GM18498 (cell line): ENCODE data around the gene PNLIPRP1.

Experiments
- ATAC-seq: cut with Tn5 transposase; IDR thresholded peaks from one replicate; pipeline ENCODE4 v1.9.1; 2021; ENCODE audit warnings: mild to moderate bottlenecking, moderate library complexity; ENCODE audit not compliant: unreplicated experiment

Gene PNLIPRP1

DNA sequence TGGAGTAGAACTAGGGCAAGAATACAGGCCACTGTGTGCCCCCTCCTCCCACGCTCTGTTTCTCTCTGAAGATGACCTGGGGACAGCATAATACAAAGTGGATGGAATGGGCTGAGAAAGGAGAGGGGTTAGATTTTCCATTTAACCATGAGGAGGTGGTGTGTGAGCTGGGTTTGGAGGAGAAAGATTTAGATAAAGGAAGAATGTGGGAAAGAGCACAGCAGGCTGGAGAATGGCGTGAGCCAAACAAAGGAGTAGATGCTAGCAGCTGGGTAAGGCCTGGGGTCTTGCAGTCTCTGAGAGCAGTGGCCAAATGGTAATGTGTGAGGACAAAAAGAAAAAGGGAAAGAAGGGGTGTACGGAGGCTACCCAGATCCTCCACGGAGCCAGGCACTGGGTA lies 38.6 kb downstream of the PNLIPRP1 start:
- no peak for ATAC-seq

DNA sequence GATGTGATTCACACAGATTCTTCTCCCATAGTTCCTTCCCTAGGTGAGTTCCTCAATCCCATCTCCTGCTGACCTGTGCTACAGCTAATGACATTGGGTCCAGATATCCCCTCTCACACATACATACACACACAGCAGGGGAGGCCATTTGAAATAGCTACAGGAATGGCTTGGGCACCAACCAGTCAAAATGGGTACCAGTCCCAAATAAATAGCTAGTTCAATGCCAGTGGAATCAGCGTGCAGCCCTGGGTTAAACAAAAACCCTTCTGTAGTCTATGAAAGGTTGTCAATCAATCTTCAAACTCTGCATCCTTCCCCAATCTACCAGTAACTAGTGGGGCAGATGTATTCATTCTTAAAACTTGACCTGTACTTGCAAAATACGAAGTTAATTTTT lies 39.3 kb downstream of the PNLIPRP1 start:
- no peak for ATAC-seq

DNA sequence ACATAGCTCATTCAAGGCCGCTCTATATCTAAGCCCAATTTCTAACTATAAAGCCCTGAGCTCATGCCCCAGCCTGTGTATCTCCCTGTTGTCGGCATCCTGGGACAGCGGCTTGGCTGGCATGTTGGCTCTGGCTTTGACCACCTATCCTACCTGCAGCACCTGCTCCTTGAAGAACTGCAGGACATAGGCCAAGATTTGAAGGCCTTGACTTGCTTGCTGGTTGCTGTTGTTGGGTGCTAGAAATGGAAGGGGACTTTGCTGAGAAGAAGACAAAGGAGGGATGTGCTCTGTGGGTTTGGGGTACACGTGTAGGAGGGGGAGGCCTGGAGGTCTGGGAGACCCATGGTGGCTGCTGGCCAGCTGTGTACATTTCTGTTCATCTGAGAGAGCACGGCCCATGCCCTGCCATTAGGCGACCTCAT lies 41.1 kb downstream of the PNLIPRP1 start:
- no peak for ATAC-seq

DNA sequence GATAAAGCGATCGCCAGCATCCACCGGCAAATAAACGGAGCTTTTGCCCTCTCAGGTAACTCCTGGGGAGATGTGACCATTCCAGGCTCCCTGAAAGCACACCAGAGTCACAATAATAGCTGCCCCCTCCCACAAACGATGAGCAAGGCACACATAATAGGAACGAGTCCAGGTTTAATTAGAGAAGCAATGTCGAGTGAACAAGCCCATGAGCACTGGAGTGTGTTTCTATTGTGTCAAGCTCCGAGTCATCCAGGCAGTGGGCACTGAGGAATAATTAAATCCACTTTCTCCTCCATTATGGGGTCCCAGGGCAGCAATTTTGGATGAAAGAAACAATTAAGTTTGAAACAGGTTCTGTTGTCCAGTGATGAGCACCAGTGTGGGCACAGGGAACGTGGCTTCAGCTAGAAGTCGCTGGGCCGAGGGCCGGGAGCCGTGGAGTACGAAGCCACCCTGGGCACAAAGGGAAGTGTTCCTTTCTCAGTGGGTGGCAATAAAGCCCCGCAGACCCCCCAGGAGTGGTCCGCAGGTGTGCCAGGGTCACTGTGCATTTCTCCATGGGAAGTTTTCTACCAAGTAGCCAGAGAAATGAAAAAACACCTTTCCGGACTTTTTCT lies 41.9 kb downstream of the PNLIPRP1 start:
- ATAC-seq: no peak

DNA sequence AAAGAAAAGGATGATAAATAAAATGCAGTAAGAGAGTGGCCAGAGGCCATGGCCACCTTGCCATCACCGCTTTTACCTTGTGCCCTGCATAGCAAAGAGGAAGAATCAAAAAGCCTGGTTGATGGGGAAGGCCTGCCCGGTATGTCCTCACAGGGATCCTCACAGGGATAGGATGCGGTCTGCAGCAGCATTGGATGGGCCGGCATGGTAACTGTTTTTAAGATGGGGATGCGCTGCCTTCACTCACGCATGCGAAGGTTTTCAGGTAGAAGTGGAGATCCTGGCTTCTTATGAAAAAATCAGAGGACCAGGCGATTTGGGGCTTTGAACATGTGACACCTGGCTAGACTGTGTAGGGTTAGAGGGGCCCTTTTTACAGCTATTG lies 42.4 kb downstream of the PNLIPRP1 start:
- ATAC-seq: no peak

DNA sequence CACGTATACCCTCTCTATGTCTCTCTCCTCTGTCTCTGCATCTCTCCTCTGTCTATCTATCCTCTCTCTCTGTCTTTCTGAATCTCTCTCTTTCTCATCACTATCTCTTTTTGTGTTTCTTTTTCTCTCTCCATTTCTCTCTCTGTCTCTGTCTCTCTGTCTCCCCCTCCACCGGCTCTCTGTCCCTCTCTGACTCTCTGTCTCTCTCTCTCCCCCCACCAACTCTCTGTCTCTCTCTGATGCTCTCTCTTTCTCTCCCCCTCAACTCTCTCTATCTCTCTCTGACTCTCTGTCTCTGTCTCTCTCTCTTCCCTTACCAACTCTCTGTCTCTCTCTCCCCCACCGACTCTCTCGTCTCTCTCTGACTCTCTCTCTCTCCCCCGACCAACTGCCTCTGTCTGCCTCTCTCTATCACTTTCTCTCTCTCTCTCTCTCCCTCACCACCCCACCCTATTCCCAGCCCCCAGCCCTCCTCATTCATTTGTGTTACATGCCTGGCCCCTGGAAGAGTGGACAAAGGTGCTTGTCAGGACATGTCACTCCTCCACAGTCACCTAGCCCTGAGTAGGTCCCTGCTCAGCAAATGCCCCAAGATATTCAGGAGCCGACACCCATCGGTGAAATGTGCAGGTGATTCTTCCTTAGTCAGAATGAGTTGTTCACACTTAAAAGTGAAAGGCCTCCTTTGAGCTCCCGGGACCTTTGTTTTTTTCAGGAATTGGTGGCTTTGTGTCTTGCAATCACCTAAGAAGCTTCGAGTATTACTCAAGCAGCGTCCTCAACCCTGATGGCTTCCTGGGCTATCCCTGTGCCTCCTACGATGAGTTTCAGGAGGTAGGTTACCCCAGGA lies 43.6 kb downstream of the PNLIPRP1 start:
- no peak for ATAC-seq

DNA sequence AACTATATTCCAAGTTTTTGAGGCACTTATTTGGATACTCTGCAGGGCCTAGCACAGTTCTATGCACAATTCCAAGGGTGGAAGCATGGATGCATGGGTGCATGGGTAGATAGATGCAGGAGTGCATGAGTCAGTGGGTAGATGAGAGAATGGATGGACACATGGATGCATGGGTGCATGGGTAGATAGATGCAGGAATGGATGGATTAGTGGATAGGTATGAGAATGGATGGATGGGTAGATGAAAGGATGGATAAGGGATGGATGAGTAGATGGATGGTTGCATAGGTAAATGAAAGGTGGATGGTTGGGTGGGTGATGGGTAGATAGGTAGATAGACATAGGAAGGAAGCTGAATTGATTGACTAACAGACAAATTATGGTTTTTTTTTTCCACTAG lies 45.6 kb downstream of the PNLIPRP1 start:
- ATAC-seq: no peak

DNA sequence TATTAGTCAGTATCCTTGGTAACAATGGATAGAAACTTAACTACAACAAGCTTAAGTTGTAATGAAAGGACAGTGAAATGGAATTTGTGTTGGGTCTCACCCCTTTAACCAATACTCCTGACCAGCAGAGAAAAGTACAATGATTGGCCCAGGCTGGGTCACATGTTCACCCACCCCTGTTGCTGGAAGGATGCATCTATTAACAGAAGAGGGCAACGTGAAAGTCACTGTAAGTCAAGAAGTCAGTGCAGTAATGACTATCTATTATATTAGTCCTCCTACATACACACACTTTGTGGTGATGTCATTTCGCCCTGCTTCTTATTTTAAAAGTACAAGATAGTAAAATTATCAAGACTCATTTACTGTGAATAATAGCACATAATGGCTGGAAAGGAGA lies 46.2 kb downstream of the PNLIPRP1 start:
- no peak for ATAC-seq

DNA sequence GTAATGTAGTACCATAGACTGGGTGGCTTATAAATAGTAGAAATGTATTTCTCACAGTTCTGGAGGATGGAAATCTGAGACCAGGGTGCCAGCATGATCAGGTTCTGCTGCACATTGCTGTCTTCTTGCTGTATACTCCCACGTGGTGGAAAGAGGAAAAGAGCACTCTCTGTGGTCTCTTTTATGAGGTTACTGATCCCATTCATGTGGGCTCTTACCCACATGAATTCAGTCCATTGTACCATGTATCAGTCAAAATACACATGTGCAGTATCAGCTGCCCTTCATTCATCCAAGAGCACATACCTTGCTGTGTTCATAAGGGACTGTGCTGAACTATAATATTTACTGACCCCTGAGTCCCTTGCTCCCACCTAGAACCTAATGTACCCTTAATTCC lies 47.1 kb downstream of the PNLIPRP1 start:
- no peak for ATAC-seq

DNA sequence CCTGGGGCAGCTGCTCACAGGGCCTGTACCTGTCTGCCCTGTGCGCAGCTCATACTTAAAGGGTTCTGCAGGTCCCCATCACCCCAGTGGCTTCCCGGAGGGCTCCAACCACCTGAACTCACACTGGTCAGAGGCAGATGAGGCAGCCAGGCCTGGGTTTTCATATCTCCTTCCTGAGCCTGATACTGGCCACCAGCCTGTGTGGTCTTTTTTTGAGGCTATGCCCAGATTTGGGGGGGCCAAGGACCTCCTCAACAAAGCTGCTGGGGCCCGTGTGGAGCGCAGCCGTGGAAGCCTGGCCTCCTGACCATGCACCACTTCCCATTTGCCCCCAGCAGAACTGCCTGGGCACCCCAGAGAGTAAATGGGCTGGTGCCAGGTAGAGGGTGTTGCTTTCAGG lies 55.7 kb downstream of the PNLIPRP1 start:
- ATAC-seq: no peak

DNA sequence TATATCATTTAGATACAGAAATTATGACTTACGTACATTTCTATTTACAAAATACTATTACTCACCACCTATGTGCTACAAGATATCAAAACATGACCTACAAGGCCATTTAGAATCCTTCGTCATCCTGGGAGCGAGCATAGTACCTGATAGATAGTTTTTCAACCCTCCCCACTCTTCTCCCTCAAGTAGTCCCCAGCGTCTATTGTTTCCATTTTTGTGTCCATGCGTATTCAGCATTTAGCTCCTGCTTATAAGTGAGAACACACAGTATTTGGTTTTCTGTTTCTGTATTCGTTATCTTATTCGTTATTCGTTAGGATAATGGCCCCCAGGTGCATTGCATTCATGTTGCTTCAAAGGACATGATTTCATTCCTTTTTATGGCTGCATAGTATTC lies 58.1 kb downstream of the PNLIPRP1 start:
- no peak for ATAC-seq

DNA sequence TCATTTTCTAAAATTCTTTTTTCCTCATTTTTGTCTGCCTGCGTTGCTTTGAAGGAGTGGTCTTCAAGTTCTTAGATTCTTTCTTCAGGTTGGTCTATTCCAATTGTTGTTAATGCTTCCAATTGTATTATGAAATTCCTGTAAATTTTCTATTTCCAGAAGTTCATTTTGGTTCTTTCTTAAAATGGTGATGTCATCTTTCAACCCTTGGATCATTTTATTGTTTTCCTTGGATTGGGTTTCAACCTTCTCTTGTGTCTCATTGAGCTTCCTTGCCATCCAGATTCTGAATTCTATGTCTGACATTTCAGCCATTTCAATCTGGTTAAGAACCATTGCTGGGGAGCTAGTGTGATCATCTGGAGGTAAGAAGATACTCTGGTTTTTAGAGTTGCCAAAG lies 63.1 kb downstream of the PNLIPRP1 start:
- ATAC-seq: no peak

DNA sequence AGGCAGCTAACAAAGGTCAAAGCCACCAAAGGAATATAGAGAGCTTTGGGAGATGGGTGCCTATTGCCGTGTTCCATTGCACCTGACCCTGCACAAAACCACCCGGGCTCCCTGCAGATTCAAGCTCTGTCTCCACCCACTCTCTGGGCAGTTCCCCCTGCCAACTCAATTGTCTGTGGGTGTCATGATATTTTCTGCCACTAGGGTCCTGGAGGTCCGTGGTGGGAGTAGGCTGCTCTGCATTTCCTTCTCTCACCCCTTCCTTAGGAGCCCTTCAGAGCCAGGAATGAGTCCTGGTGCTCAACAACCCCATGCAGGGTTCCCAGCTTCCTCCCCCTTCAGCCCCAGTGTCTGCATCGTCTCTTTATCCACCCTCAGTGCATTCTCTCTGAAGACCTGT lies 64.1 kb downstream of the PNLIPRP1 start:
- ATAC-seq: no peak

DNA sequence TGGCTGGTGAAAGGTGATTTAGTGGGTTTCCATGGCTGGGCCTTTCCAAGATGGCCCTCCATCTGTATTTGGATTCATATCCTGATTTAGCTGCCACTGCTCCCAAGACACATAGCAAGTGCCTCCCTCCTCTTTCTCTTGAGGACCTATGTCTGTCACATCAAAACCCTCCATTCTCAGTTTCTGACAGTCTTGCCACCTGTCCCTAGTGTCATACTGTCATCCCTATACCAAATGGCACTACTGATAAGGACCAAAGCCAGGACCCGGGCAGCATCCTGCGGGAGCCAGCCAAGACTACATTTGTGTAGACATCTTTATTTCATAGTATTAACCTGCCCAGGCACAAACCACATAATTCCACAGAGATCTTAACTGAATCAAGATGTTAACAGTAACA lies 64.8 kb downstream of the PNLIPRP1 start:
- ATAC-seq: no peak

DNA sequence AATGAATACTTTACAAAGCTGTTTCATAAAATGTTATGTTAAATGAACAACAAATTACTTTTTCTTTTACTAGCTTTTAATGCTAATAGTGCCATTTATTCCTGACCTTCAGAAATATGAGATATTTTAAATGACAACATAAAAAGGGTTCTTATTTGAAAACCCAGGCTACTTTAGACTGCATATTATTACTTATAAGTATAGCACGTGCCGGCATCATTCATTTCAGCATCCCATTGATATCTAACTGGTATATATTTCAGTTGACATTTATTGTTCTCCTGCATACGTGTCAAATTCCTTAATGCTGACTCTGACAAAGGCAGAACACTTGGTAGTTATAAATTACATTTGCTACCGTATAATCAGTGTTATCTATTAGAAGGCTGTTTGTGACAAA lies 65.3 kb downstream of the PNLIPRP1 start:
- no peak for ATAC-seq

DNA sequence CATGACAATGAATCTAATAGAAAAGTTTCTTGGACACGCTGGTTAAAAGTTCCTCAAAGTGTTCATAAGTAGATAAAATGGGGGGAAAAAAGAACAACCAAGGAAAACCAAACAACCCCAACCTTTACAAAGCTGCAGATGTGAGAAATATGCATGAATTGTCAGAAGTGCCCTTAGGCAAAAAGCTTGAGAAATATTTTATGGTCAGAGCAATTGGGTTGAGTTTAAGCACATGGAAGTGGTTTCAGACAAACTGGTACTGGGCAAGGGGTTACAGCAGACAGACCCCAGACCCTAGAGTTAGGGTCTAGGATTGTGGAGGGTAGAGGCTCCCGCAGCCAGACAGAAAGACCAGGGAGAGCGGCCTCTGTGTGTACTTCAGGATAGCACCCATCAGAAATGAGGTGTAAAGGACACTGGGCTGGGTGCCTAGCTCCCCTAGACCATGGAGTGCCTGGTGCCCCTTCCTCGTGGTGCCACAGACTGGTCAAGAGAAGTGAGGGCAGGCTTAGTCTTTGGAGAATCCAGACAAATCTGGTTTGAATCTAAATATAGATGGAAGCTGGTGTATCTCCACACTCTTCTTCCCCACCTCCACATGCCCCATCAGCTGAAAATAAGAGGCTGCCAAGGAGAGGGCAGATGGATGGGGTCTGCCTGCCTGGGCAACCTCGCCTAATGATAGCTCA lies 67.2 kb downstream of the PNLIPRP1 start:
- no peak for ATAC-seq
